Skeletal muscle tissue (tissue), 4 donors: ENCODE results near the gene SNW1. TPM values are rescaled to one million over a fixed set of nuclear protein-coding genes. Genes with fewer than 3 reads are reported as not detected.
"Not testable (repeated sequence)": the region's sequence is repeated elsewhere in the genome, so short reads cannot be mapped to it uniquely, and the experiment has no call there.

Source experiments
- H3K27ac ChIP-seq: one replicate; pipeline ENCODE4 v1.7.0; 2013; ENCODE audit warnings: mild to moderate bottlenecking, low read depth, low read length, inconsistent platforms
- H3K27me3 ChIP-seq, 3 donors: one replicate each; pipeline ENCODE4 v1.7.0; 2013; ENCODE audit warnings: low read length in 3 of 3; ENCODE audit not compliant: control insufficient read depth in 3 of 3, insufficient read depth in 3 of 3
- H3K36me3 ChIP-seq, 3 donors: one replicate each; pipeline ENCODE4 v1.7.0; 2013; ENCODE audit warnings: low read length in 3 of 3; ENCODE audit not compliant: control insufficient read depth in 3 of 3, insufficient read depth in 3 of 3
- H3K4me1 ChIP-seq, 3 donors: one replicate each; pipeline ENCODE4 v1.7.0; 2013; ENCODE audit warnings: low read length in 3 of 3, mild to moderate bottlenecking in 3 of 3; ENCODE audit not compliant: control insufficient read depth in 3 of 3, insufficient read depth in 3 of 3
- H3K4me3 ChIP-seq, 3 donors: one replicate each; pipeline ENCODE4 v1.7.0; 2013; ENCODE audit warnings: low read length in 3 of 3
- H3K9ac ChIP-seq, 3 donors: one replicate each; pipeline ENCODE4 v1.7.0; 2013; ENCODE audit warnings: low read length in 3 of 3, mild to moderate bottlenecking in 3 of 3, moderate library complexity in 2 of 3, low read depth in 1 of 3
- H3K9me3 ChIP-seq, 3 donors: one replicate each; pipeline ENCODE4 v1.7.0; 2013; ENCODE audit warnings: low read length in 3 of 3; ENCODE audit not compliant: control insufficient read depth in 3 of 3
- total RNA-seq: library from RNA; depleted of rRNA; stranded (reverse); fragments of >200 nt; gene quantifications from one replicate; pipeline ENCODE4 v1.2.3, GENCODE V29; 2014
- donor health status: Osteomylitis.

SNW1 gene
- total RNA-seq, 1 donor from 2014 or later = 40.7 TPM

- H3K9ac ChIP-seq, H3K4me3 ChIP-seq, H3K4me1 ChIP-seq, H3K9me3 ChIP-seq, H3K36me3 ChIP-seq, H3K27ac ChIP-seq, H3K27me3 ChIP-seq: not testable (repeated sequence)
Measured at GRCh38 chr14:77793255-77793654, 32.3 kb upstream of the SNW1 start.

- no peak overlapping the region for H3K4me3 ChIP-seq
- H3K36me3 ChIP-seq = no peaks in the 10 kb centered on the region
- H3K27me3 ChIP-seq = no peaks in the 10 kb centered on the region
- H3K9ac ChIP-seq = no peak overlapping the region
- H3K27ac ChIP-seq = no peak overlapping the region
- peaks cover 0 to 4% (median 3%) of the 10 kb centered on the region in 3 donors for H3K4me1 ChIP-seq
- no peaks in the 10 kb centered on the region for H3K9me3 ChIP-seq
Measured at GRCh38 chr14:77791225-77791600, 30.3 kb upstream of the SNW1 start.

- no peaks in the 10 kb centered on the region for H3K9me3 ChIP-seq
- peaks cover 0 to 3% (median 2%) of the 10 kb centered on the region in 3 donors for H3K4me1 ChIP-seq
- H3K27ac ChIP-seq = no peak overlapping the region
- no peaks in the 10 kb centered on the region for H3K27me3 ChIP-seq
- H3K36me3 ChIP-seq = no peaks in the 10 kb centered on the region
- H3K4me3 ChIP-seq = no peak overlapping the region
- H3K9ac ChIP-seq = no peak overlapping the region
Measured at GRCh38 chr14:77790566-77791224, 29.7 kb upstream of the SNW1 start.

GRCh38 chr14:77786148-77786547 lies 25.2 kb upstream of the SNW1 start:
- no peak overlapping the region for H3K27ac ChIP-seq
- H3K4me1 ChIP-seq = peaks cover 0 to 2% (median 0%) of the 10 kb centered on the region in 3 donors

GRCh38 chr14:77782202-77782601 lies 21.2 kb upstream of the SNW1 start:
- no peaks in the 10 kb centered on the region for H3K4me1 ChIP-seq
- H3K27me3 ChIP-seq = no peaks in the 10 kb centered on the region
- no peak overlapping the region for H3K4me3 ChIP-seq
- H3K36me3 ChIP-seq = no peaks in the 10 kb centered on the region
- no peaks in the 10 kb centered on the region for H3K9me3 ChIP-seq
- H3K9ac ChIP-seq = no peak overlapping the region
- H3K27ac ChIP-seq = no peak overlapping the region

More at GRCh38 chr14:77786148-77786547, 25.2 kb upstream of the SNW1 start:
- H3K36me3 ChIP-seq = no peaks in the 10 kb centered on the region
- no peak overlapping the region for H3K9ac ChIP-seq
- H3K4me3 ChIP-seq = no peak overlapping the region
- H3K9me3 ChIP-seq = no peaks in the 10 kb centered on the region
- no peaks in the 10 kb centered on the region for H3K27me3 ChIP-seq

- H3K4me3 ChIP-seq = not testable (repeated sequence)
Measured at GRCh38 chr14:77773966-77774365, 13.0 kb upstream of the SNW1 start.

GRCh38 chr14:77768442-77769069 lies 7.6 kb upstream of the SNW1 start:
- not testable (repeated sequence) for H3K27me3 ChIP-seq, H3K27ac ChIP-seq, H3K36me3 ChIP-seq, H3K9me3 ChIP-seq, H3K4me3 ChIP-seq, H3K9ac ChIP-seq, H3K4me1 ChIP-seq

More at GRCh38 chr14:77773966-77774365, 13.0 kb upstream of the SNW1 start:
- H3K4me1 ChIP-seq, H3K27me3 ChIP-seq, H3K9ac ChIP-seq, H3K9me3 ChIP-seq, H3K27ac ChIP-seq, H3K36me3 ChIP-seq: not testable (repeated sequence)

GRCh38 chr14:77763978-77764377 lies 3.0 kb upstream of the SNW1 start:
- Histone ChIP-seq H3K4me1 (peaks cover 14 to 16% (median 14%) of the 10 kb centered on the region in 3 donors), H3K9me3 (no peaks in the 10 kb centered on the region), H3K27me3 (no peaks in the 10 kb centered on the region), H3K4me3 (no peak overlapping the region), H3K27ac (no peak overlapping the region), H3K36me3 (peaks cover 0 to 3% (median 2%) of the 10 kb centered on the region in 3 donors), H3K9ac (no peak overlapping the region)

- Histone ChIP-seq H3K4me3 (no peak overlapping the region), H3K27me3 (no peaks in the 10 kb centered on the region), H3K9ac (no peak overlapping the region), H3K36me3 (peaks cover 0 to 3% (median 2%) of the 10 kb centered on the region in 3 donors), H3K4me1 (peaks cover 16 to 20% (median 20%) of the 10 kb centered on the region in 3 donors), H3K27ac (no peak overlapping the region), H3K9me3 (no peaks in the 10 kb centered on the region)
Measured at GRCh38 chr14:77763316-77763715, 2.4 kb upstream of the SNW1 start.

GRCh38 chr14:77761205-77761931 lies 412 bp upstream of the SNW1 start:
- Histone ChIP-seq H3K4me1 (peaks cover 16 to 25% (median 21%) of the 10 kb centered on the region in 3 donors), H3K27me3 (no peaks in the 10 kb centered on the region), H3K9ac (peak overlapping the region; percentile 99), H3K27ac (peak overlapping the region; percentile 96), H3K4me3 (peak overlapping the region; percentile 79 to 99 (median 94)), H3K36me3 (peaks cover 0 to 3% (median 2%) of the 10 kb centered on the region in 3 donors), H3K9me3 (no peaks in the 10 kb centered on the region)
